ENCODE results near the gene PARD3B.

DNA sequence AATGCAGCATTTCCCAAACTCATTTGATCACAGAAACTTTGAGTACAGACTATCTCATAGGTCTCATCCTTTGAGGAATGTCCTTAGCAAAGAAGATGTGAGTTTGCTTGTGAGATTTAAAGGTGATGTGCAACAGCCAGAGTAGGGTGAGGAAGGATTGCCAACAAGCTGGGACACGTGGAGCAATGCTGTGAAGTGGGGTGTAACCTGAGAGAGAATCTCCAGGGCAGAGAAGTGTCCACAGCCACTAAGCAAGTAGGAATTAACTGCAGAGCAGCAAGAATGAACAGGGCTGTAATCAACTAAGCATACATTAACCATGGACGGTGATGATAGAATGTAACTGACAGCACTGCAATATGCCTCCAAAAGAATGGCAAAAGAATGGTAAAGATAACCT is 667.1 kb downstream of the PARD3B start:
- TF ChIP-seq, protein P1, sequence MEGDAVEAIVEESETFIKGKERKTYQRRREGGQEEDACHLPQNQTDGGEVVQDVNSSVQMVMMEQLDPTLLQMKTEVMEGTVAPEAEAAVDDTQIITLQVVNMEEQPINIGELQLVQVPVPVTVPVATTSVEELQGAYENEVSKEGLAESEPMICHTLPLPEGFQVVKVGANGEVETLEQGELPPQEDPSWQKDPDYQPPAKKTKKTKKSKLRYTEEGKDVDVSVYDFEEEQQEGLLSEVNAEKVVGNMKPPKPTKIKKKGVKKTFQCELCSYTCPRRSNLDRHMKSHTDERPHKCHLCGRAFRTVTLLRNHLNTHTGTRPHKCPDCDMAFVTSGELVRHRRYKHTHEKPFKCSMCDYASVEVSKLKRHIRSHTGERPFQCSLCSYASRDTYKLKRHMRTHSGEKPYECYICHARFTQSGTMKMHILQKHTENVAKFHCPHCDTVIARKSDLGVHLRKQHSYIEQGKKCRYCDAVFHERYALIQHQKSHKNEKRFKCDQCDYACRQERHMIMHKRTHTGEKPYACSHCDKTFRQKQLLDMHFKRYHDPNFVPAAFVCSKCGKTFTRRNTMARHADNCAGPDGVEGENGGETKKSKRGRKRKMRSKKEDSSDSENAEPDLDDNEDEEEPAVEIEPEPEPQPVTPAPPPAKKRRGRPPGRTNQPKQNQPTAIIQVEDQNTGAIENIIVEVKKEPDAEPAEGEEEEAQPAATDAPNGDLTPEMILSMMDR (IDR thresholded peaks at IDR 0.05), result no peak
- no peak for TF ChIP-seq POLR2A (IDR thresholded peaks at IDR 0.05)

Measured in sigmoid colon (tissue), 3 donors.